GM19463 (cell line): ENCODE data around the gene SMIM10L2A.
"Not testable (repeated sequence)": the region's sequence is repeated elsewhere in the genome, so short reads cannot be mapped to it uniquely, and the experiment has no call there.

Source experiments
- ATAC-seq: cut with Tn5 transposase; IDR thresholded peaks from one replicate; pipeline ENCODE4 v1.9.1; 2021; ENCODE audit warnings: mild to moderate bottlenecking, moderate library complexity; ENCODE audit not compliant: unreplicated experiment

Gene SMIM10L2A

DNA sequence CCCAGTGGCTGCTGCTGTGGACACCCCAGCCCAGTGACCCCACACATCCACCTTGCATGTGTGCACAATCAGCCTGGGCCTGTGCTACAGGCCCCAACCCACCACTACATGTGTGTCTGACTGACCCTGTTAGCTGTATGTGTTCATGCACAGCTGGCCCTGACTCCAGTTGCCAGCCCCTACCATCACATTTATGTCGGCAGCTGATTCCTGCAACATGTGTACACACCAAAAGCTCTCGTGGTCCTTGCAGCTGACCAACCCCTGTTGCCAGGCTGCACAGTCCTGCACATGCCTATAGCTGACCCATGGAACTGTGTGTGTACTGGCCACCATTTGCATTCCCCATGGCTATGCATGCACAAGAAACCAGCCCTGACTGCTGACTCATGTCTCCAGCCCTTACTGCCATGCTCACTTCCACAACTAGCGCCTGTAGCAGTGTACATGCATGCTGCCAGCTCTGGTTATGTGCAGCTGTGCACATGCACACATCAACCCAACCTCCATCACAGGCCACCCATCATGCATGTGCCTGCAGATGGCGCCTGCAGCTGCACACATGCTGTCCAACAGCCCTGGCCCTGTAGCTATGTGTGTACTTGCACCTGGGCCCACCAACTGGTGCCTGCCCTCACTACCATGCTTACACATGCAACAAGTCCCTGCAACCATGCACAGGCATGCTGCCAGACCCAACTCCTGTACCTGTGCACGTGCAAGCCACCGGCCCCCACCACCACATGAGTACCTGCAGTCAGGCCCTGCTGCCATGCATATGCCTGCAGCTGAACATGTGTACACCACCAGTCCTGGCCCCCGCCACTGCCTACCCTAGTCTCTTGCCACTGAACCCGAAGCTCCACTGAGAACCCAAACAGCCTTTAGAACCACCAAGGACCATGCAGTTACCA is 28.1 kb downstream of the SMIM10L2A start:
- no peak for ATAC-seq

GRCh38 chrX:135453381-135453780 is 31.6 kb downstream of the SMIM10L2A start:
- no peak for ATAC-seq

- ATAC-seq = no peak
Measured at GRCh38 chrX:135454816-135455215, 33.1 kb downstream of the SMIM10L2A start.

GRCh38 chrX:135461756-135462155 is 40.0 kb downstream of the SMIM10L2A start:
- ATAC-seq = not testable (repeated sequence)

DNA sequence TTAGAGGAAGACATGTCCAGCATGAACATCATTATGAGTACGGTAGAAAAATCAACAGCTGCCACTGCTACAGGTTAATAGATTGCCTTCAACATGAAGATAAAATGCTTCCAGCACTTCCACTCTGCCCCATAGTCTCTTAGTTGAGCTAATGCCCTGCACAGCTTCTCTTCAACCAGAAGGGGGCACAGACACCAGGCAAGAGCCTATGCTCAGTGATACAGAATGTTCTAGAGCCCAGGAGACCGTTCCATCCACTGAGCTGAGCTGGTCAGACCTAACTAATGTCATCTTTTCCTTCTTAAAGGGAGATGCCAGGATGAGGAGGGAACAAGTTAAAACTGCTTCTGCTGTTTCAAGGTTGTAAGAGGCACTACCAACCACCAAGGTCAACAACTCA is 42.2 kb downstream of the SMIM10L2A start:
- ATAC-seq = peak; percentile 50

DNA sequence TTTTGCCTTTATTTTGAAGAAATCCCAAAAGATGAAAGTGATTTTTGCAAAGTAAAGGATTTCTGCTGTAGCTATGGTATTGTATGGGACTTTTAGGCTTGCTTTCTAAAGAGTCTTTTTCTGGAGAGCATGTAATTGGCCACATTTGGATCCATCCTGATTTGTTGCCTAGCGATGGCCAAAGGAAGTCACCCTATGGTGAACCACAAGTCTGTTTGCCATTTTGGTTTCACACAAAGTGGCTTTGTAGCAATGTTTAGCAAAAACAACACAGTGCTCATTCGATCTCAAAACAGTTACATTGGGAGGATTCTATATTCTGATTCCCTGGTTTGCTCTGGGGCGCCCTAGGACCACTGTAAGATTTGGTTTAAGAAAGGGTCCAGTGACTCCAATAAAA is 54.6 kb downstream of the SMIM10L2A start:
- ATAC-seq = no peak

- no peak for ATAC-seq
Measured at GRCh38 chrX:135477576-135477975, 55.8 kb downstream of the SMIM10L2A start.
